Activated CD4-positive, CD25-positive, alpha-beta regulatory T cell (primary cell): ENCODE data around the gene SLC9C1.

Experiments used
- DNase-seq, 4 experiments: peaks; one replicate each; lab custom pipeline; 2025; lab: John Stamatoyannopoulos, UW

The SLC9C1 gene

DNA sequence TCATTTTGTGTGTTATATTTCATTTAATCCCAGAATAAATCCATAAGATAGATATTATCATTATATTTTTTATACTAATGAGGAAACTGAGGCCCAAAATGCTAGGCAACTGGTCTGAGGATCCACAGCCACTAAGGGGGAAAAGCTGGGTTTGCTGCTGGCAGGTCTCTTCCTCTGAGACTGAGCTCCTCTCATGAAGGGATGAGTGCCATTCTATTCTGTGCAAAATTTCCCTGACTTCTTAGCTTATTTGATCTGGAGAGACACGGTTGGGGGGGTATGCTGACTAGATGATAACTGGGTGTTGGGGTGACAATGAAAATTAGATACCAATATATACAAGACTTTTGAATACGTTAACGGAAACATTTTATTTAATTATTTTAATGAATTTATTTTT is 162.9 kb downstream of the SLC9C1 start:
- no peak for DNase-seq

DNA sequence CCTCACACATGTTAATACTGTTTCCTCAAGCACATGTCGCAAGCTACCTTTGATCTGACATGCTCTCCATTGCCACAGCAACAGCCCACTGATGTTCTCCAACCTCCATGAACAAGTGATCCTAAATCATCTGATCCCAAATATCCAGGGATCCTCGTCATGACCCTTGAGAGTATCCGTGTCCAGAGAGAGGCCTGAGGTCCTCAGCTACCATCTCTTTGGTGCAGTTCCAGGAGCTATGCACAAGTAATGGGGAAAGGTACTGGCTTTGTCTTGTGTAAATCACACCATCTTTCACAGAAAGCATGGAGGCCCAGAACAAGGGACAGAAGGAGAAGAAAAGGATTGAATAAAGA is 163.4 kb downstream of the SLC9C1 start:
- DNase-seq = no peak

DNA sequence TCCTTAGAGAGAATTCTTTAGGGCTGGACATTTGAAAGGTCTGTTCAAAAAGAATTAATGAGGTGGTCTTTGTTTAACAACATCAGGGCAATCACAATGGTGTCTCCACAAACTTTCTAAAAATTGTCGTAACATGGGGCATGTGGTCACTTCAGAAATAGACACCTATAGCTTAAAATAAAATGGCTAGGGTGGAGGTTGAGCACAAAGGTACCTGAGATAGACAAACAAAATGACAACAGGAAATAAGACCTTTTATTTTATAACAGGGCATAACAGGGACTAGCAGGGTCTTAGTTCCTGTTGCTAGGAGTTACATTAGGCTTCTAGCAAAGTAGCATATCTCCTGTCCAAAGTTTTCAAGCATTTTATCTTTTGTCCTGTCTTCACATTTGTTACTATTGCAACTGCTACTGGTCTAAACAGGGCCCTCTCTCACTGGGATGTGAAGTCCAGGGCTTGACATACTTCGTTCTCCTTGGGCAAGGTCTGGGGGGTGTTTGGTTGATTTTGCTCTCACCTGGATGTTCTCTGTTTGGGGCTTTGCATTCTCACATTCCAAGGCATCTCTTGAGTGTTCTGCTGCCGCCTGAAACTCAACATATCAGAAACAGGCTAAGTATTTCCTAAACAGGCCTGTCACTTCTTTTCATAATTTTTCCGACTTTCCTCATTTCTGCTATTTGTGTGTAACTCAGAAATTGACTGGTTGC is 163.9 kb downstream of the SLC9C1 start:
- no peak for DNase-seq

DNA sequence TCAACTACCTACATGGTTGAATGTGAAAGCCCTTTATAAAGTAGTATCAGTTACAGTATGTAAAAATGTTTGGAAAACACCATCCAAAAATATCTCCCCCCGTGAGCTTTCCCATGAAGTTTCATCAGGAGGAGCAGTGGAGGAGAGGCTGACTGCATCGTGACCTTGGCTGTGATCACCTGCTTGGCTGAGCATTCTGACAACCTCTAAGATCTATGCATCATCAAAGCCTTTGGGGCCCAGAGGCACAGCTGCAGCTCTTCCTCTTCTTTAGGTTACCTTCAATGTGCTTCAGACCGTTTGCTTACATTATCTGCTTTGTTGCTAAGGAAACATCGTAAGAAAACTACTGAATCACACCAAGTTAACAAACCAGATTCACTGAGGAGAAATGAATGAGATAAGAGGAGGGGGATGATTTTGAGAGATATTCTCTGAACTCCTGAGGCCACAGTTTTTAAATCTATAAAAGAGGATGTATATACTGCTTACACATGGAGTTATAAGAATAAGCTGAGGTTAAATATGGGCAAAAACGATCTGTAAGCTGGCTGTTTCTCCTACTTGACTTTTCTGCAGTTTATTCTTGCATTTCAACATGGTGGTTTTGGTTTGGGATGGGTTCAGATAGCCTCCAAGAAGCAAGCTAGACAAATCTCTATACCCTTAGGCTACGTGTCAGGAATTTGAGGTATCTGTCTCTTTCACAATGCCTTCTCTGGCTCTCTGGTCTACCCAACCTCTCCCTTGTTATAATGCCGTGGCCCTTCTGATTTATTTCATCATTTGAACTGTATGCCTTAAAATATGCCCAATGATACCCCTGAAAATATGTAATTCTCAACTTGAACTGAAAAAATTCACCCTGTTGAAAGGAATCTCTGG is 164.9 kb downstream of the SLC9C1 start:
- peak in 3 of 4 experiments; percentile 4 to 7 (median 5) for DNase-seq

DNA sequence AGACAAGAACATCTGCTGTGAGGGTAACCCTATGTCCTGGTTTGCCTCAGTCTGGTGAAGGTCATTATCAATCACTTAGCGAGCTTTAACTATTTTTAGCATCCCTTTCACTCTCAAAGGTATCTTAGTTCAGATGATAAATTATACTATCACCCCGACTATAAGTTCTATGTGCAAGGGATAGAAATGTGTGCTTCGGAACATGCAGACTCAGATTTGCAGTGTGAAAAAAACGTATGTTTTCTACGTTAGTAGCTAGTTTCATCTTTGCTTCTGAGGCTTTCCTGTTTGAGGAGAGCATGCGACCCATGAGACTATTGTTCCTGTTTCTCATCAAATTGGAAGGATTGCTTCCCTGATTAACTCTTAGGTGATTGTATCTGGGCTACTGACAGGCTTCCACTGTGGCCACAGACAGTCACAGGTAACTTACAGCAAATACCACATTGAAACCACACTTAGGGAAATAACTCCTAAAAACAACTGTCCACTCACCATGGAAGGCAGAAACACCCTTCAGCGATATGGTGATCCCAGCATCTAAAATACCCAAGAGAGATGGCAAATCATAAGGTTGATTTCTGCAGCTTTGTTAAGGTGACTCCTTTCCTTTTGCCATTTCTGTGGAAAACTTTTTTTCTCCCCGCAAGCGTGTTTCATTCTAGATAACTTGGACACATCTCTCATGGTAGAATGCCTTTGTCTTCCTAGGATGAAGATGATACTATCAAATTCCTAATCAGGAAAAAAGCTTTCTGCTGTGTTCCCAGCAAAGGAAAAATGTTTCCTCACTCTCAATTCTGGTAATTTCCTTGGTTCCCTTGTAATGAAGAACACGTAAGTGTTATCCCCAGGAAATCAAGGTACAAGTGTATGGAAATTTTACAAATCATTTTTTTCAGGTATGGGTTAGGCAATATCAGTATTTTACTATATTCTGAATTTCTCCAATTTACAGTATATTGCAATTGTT is 166.2 kb downstream of the SLC9C1 start:
- DNase-seq = no peak

DNA sequence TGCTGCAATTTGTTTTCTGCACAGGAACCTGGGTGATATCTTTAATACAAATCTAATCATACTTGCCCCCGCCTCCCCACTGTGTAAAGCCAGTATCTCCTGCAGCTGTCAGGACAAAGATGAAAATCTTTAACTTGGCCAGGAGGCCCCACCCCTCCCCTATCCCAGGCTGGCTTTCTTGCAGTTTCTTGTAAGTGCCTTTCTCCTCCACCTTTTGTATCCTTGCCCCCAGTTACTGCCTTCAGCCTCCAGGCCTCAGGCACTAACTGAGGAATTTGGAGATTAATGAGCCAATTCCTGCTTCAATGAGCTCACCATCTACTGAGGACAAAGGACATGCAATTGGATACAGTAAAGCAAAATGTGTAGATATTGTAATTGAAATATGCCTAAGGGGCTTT is 167.5 kb downstream of the SLC9C1 start:
- no peak for DNase-seq

DNA sequence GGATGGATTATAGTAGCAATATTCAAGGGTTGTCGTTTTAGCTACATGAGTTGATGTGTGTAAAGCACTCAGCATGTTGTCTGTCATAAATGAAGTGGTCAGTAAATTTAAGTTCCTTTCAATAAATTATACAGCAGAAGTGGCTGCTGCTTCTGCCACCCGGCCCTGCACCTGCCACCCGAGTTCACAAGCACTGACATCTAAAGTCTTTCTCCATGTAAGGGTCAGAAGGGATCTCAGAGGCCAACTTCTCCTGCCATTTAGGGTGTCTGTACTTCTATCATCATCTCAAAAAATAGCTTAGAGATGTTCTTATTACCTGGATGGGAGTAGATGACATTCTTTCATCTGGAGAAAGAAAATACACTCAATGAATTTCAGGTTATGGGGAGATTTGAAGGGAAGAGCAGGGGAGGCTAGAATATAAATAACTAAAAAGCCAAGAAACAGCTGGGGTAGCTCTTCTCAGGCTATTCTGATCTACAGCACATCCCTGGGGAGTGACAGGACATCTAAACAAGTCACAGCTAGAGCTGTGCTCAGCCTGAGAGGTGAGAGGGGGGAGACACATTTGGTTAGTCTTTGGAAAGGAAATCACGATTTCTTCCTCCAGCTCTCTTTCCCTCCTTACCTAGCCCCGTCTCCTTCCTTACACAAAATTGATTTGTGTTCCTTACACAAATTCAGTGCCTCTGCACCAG is 169.0 kb downstream of the SLC9C1 start:
- DNase-seq = no peak

DNA sequence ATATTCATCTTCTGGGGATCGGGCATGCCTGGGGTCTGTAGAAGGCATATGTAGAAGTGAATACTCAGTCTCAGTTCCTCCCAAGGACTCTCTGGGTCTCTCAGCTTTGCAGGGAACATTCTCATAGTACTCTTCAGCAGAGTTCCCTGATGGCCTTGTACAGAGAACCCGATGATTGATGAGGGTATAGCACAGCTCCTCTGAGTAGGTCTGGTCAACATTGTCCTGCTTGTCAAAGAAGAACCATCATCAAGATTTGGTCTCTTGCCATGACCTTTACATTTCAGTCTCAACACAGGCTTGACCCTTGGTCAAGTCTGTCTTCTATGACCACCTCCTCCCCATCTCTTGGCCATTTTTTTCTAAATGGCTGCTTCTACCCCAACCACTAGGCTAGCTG is 170.5 kb downstream of the SLC9C1 start:
- no peak for DNase-seq

DNA sequence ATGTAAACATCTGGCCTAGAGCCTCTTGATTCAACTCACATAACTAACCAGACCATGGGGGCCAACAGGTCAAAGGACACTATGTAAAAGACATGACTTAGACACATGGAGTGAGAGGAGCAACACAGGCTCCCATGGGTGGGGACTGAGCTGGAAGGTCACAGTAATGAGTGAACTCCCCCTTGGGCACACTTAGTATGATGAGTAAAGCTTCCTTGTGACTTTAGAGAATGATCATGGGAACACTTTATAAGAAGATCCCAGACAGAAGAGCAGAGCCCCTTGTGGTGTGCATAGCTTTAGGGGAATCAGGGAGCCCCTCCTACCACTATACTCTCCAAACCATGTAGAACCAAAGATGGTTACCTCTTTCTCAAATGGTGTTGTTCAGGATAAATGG is 171.1 kb downstream of the SLC9C1 start:
- no peak for DNase-seq

DNA sequence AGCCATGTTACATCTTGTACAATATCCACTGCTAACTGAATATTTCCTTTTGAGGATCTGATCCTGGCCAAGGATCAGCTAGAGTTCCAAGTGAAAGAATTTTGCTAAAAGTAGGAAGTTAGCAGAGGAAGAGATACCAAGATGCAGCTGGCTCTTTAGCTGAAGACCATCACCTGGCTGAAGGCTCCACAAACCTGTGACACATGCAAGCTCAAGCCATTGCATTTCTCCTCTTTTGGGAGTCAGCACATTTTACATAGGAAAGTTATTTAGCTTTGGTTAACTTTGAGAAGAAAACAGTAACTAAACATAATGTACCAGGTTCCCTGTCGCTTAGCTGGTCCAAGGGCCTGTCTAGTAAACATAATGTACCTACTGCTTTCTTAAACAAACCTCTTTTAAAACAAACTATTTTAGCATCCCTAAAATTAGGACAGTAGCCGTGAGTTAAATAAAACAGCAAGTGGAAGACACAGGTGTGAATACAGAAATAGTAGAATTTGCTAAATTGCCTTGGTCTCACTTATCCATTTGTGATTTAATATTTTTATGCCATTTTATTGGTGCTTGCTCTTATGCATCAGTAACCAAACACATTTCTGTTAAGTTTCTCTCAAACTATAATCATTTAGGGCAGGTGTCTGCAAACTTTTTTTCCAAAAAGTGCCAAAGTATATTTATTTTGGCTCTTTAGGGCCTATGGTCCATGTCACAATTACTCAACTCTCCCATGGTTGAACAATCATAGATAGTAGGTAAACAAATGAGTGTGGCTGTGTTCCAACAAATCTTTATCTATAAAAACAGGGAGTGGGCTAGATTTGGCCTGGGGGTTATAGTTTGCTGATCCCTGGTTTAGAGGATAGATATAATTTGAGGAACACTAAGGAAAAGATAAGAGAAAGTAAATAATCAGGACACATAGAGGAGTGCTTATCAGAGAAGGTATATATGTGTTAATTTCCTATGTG is 172.2 kb downstream of the SLC9C1 start:
- DNase-seq = no peak

DNA sequence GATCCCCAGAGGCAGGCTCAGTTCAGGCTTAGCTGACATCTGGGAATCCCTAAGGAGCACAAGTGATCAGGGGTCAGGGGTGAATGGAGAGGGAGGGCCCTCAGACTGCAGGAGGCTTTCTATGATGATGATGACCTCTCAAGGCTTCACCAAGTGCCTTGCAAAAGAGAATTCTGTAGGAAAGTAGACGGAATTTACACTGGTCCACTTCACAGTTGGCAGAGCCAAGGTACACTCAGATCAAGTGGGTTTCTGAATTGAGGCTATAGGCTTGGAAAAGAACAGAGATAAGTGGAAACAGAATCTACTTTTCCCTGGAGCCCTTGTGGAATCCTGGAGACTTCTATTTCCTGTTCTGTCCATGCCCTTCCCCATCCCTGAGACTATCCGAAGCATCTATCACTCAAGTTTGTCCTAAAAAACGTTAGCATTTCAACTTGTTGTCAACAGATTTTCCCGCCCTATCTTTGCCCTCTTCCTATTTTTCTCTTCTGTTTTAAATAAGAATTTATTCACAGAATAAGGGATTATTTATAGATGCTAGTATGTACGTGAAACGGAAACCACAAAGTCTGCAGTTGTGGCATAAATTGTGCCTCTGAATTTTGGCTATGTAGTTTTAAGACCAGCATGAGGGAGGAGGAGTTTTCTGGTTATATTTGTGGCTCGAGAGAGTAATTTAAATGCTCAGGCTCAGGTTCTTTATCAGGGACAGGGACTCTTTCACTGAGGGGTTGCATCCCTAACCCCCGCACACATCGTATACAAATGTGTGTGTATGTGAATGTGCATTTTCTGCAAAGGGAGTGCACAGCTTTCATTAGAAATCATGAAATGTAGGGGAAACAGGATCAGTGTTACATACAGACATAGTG is 173.8 kb downstream of the SLC9C1 start:
- no peak for DNase-seq

DNA sequence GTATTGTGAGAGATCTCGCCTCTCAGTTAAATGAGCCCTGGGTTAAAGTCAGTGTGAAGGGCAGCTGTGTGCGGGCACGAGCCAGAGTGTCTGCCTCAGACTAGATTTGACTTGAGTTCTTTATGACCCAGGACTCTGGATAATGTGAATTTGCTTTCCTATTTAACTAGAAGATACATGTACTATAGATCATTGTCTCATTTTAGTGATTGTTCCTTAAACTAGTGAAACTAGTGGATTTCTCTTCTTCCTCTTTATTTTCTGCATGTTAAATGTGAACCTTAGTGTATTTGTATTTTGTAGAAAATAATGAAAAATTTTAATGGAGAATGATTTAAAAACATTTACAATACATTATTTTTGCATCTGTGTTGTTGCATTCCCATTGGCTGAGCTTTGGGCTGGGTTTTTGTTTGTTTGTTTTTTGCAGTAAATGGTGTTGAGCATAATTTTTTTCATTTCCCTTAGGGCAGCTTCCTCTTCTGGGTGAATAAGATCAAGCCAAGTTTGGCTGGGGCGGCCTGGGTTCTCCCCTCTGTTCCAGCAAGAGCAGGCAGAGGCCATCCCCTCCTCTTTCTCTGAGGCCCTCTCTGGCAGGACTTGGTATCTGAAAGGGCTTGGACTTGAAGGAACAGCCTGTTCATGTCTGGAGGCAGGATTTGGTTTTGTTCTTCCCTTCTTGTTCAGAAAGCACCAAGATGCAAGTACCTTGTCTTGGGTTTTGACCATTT is 176.0 kb downstream of the SLC9C1 start:
- DNase-seq = no peak

DNA sequence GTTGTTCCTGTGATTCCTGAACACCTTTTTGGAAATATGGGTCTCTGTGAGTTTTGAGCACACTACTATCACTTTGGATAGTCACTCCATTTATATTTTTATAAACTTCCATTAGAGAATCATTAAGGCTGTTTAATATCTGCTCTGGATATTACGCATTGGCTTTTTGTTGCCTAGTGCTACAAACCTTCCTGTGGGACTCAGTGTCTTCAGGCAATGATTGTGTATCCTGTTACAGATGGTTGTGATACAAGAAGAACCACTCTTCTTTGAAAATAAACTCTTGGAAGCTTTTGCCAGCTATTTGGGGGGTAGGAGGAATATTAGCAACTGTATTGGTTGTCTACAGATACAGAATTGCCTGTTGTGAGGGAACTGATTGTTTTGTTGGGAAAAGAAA is 176.6 kb downstream of the SLC9C1 start:
- no peak for DNase-seq

DNA sequence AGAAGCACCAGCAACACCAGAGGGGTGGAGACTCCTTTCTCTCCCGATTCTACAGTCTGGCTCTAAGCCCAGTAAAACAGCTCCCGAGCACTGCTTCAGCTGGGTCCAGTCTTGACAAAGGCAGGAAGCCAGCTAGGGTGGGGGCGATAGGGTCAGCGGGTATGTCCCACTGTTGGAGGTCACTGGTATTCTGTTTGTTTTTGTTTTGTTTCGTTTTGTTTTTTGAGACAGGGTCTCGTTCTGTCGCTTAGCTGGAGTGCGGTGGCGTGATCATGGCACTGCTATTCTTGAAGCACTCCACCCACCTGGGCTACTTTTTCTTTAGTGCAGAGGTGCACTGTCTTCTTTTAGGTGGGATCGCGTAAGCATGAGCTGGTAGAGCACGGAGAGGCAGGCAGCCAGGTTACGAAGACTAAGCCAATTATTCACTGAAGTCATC is 177.2 kb downstream of the SLC9C1 start:
- DNase-seq = no peak

DNA sequence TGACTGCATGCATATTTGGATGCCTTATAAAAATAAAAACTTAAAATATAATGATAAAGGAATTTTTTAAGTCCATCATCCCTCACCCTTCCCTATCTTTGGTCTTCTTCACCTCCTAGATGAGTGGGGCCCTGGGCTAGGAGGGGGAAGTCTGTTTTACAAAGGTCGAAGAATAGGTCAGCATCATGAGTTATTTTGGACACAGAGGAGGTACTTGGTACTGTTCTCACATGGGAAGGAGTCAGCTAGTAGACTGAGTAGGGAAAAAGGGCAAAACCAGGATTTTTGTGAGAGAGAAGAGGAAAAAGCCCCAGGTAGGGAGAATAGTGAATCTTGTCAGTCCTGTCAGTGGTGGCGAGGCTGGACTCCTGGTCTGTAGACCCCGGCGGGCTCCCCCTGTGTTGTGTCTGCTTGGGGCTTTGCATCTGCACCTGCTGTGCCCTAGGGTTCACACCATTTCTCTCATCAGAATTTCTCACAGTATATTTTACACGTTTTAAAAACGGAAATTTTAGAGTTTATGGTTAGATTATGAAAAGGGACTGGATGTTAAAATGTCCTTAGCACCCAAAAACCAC is 178.1 kb downstream of the SLC9C1 start:
- DNase-seq = no peak

DNA sequence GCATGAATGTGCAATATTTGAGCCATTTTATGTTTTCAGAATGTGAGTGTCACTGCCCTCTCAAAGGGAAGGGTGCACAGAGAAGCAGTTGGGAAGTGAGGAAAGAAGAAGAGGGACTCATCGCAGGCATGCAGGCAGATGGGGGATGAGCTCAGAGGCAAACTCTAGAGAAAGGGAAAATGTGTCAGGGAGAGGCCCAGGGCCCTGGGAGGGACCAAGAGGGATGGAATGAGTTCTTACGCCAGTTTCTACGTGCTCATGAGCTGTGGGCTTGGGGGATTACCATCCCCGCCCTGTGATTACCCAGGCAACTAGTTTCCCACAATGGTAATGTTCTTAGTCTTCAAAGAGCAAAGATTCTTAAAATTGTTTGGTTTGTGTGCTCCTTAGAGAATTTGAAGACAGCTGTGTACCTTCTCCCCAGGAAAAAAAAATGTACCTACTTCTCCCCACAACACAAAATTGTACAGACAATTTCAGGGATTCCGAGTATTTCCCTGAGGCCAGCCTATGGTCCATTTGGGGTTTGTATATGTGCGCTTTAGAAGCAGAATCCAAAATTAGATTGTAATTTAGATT is 178.8 kb downstream of the SLC9C1 start:
- no peak for DNase-seq

DNA sequence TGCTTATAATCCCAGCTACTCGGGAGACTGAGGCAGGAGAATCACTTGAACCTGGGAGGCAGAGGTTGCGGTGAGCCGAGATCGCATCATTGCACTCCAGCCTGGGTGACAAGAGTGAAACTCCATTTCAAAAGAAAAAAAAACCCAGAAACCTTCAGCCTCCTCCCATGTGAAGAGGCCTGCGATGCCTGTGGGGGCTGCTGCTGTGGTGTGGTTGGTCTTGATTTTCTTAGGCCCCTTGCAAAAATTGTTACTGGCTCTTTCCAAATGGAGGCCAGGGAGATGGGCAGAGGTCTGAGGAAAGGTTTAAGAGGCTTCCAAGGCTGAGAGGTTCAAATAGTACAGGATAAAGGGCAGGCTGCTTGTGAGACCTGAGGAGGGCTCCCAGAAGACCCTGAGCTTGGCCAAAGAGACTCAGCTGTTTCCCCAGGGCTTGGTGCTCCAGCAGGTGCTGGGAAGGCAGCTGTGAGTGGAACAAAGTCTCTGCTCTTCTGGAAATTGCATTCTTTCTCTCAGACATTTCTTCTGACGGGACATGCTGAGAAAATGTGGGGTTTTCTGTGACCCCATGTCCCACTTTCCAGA is 179.3 kb downstream of the SLC9C1 start:
- no peak for DNase-seq
